HS-5 (cell line): ENCODE measurements around the gene NEXMIF.
"Not testable (repeated sequence)": the region's sequence is repeated elsewhere in the genome, so short reads cannot be mapped to it uniquely, and the experiment has no call there.

ENCODE experiments used
- DNase-seq: peaks from one replicate; pipeline ENCODE4 v3.0.0-alpha.2; 2012; ENCODE audit warnings: low read depth

NEXMIF gene

DNA sequence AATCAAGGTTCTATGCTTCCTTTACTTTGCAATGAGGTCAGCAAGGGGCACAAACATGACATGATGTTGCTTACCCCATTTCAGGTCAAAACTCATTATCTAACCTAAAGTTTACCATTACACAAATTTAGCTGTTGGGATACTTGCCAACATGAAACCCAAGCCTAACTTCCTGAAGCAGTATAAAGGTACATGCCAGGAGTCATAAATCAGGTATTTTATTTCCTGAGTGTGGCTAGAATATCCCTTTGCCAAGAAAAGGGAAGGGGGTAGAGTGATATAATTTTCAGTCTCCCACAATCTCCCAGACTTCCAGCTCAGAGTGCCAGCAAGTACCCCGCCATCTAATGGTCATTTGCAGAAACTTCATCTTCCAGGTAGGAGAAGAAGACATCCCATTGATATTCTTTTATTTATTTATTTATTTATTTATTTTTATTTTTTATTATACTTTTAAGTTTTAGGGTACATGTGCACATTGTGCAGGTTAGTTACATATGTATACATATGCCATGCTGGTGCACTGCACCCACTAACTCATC is 136.6 kb downstream of the NEXMIF start:
- no peak for DNase-seq

DNA sequence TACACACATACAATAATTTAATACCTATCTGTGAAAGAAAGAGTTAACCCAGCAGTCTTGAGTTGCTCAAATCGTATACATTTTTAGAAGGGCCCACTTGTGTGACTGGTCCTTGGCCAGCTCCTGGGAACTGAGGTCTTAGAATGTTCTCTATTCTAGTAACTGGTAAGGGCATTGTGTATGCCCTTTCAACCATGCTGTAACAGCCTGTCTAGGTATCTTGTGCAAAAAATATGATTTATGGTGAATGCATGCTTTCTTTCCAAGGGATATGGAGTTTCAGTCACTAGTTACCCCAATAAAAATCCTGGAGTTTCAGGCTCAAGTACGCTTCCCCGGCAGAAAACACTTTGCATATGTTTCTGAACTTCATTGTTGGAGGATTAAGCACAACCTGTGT is 140.6 kb downstream of the NEXMIF start:
- DNase-seq, result no peak

DNA sequence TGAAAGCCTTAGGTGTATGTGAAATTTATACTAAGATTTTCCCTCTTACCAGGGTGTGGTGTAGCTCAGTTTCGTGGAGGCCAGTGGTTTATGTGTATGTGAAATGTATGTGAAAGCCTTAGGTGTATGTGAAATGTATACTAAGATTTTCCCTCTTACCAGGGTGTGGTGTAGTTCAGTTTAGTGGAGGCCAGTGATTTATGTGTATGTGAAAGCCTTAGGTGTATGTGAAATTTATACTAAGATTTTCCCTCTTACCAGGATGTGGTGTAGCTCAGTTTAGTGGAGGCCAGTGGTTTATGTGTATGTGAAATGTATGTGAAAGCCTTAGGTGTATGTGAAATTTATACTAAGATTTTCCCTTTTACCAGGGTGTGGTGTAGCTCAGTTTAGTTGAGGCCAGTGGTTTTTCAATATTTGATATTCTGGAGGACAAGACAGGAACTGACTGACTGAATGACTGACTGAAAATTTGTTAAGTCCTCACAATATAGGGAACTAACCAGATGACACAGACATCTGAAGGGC is 143.7 kb downstream of the NEXMIF start:
- DNase-seq, result no peak

DNA sequence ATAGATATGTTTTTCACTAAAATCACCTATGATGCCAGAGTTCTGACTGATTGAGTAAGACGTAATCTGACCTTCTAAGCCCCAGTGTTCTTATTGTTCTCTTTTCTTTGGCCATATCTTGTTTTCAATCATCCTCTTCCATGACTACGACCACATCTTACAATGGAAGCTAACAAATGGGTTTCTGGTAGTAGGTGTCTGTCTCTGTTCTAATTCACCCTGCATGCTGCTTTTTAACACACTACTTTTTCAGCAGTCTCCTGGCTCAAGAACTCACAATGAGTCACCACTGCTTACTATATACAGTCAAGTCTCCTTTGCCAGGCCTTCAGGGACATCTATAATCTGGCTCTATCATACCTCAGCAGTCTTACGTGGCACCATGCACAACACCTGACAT is 146.1 kb downstream of the NEXMIF start:
- DNase-seq, result no peak

DNA sequence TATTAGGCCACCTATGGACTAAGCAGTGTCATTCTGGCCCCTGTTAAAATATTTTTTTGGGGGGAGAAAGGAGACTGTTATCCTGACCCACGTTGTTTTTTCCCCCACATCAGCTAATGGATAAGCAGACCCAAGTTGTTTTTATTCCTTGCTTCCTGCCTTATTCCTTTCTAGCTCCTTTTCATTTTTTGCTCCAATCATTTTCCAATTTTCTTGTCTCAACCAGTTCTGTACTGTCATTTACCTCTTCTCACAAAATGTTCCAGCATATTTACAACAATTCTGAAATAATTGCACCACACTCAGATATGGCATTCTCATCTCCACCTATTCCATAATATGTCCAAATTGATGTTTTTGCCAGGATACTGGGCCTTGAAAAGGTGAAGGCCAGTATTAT is 150.3 kb downstream of the NEXMIF start:
- no peak for DNase-seq

DNA sequence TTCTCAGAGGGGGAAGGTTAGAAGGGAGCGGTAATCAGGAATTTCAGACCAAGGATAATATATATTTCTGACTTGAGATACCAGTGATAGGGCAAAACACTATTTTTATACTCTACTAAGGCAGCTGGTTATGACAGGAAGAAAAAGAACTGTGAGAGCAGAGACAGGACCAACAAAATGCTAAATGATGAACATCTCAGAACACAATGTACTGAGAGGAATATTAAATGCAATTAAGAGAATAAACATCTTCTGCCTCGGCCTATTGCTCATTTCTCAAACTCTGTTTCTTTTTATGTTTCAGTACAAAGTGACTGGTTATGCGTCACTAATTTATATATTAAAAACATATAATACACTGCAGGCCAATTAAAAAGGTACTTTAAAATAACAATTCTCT is 188.8 kb downstream of the NEXMIF start:
- no peak for DNase-seq

DNA sequence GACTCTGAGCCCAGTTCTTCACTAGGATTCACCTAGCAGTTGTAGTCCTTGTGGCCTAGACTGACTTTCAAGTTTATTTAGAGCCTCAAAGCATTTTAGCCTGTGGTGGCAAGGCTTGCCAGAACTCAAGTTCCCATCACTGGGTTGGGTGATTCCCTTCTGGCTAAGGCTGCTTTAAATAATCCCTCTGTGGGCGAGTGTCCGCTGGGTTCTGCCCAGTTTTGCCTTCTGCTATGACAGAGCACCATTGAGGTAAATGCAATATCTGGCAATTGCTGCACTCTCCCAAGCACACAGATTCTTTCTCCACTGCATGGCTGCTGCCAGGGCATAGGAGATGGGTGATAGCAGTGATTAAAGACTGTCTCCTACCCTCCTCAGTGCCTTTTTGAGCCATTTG is 220.0 kb downstream of the NEXMIF start:
- no peak for DNase-seq

DNA sequence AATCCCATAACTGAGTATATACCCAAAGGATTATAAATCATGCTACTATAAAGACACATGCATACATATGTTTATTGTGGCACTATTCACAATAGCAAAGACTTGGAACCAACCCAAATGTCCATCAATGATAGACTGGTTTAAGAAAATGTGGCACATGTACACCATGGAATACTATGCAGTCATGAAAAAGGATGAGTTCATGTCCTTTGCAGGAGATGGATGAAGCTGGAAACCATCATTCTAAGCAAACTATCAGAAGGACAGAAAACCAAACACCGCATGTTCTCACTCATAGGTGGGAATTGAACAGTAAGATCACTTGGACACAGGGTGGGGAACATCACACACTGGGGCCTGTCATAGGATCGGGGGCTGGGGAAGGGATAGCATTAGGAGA is 223.9 kb downstream of the NEXMIF start:
- not testable (repeated sequence) for DNase-seq

DNA sequence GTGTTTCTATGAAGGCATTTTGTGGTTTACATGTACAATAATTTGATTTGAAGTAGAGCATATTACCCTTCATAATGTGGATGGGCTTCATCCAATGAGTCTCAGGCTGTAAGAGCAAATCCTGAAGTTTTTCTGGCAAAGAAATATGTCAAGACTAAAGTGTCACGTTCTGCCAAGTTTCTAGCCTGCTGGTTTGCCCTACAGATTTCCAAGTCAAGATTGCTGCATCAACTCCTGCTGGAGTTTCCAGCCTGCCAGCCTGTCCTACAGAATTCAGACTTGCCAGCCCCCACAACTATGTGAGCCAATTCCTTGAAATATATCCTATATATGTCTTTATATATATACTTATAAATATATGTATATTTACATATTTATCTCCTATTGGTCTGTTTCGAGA is 240.8 kb downstream of the NEXMIF start:
- DNase-seq, result no peak
